GM12872 (cell line): ENCODE results near the gene LIPK.

Source experiments
- CTCF ChIP-seq: IDR thresholded peaks from 3 replicates; pipeline ENCODE4 v1.5.1; 2011; ENCODE audit warnings: low read depth, mild to moderate bottlenecking, low read length, moderate library complexity; ENCODE audit not compliant: insufficient read depth

LIPK gene

GRCh38 chr10:88705958-88706357 lies at the start of gene LIPK:
Gene LIPK, plus strand, starts transcription at chr10:88706249. Its CDS starts 18,295 bp downstream, at chr10:88724544.
- TF ChIP-seq CTCF, result no peak

- TF ChIP-seq CTCF, result no peak
These were observed 48.1 kb upstream of the LIPK start for GRCh38 chr10:88657901-88658300.

GRCh38 chr10:88659725-88660597 lies 46.1 kb upstream of the LIPK start:
- no peak for TF ChIP-seq CTCF

- no peak for TF ChIP-seq CTCF
These were observed 45.5 kb upstream of the LIPK start for GRCh38 chr10:88660598-88660884.

GRCh38 chr10:88661018-88661417 lies 45.0 kb upstream of the LIPK start:
- no peak for TF ChIP-seq CTCF

GRCh38 chr10:88661577-88661976 lies 44.5 kb upstream of the LIPK start:
- no peak for TF ChIP-seq CTCF

- TF ChIP-seq CTCF, result no peak
These were observed 41.9 kb upstream of the LIPK start, which contains the start of gene LIPF for GRCh38 chr10:88664142-88664541. Gene LIPF, plus strand, starts transcription at chr10:88664442. Its CDS starts 2,856 bp downstream, at chr10:88667298.
